Measurements from ENCODE around the gene EPHA4. TPM values are rescaled to one million over a fixed set of nuclear protein-coding genes. Genes with fewer than 3 reads are reported as not detected.

The EPHA4 gene
- total RNA-seq, 1 donor from 2014 or later: 30.1 TPM

GRCh38 chr2:221581986-221582385 is 9.9 kb upstream of the EPHA4 start:
- TF ChIP-seq CTCF (IDR thresholded peaks at IDR 0.05; ENCODE audit: insufficient read depth, low read depth, low read length) (no peak), EZH2 (IDR thresholded peaks at IDR 0.05; ENCODE audit: insufficient read depth, low read length) (no peak)
- Mint-ChIP-seq H3K4me3 (ENCODE audit: unreplicated experiment) (no peak overlapping the region), H3K4me1 (ENCODE audit: low read depth, unreplicated experiment) (no peaks in the 10 kb centered on the region), H3K36me3 (ENCODE audit: low read depth, unreplicated experiment) (no peaks in the 10 kb centered on the region), H3K9me3 (ENCODE audit: unreplicated experiment) (no peaks in the 10 kb centered on the region), H3K27ac (ENCODE audit: unreplicated experiment) (no peak overlapping the region), H3K27me3 (ENCODE audit: low read depth, unreplicated experiment) (peaks cover 6% of the 10 kb centered on the region)
- Histone ChIP-seq H3K36me3 (ENCODE audit: insufficient read depth, low read length) (no peaks in the 10 kb centered on the region), H3K79me2 (ENCODE audit: insufficient read depth, low read length) (no peaks in the 10 kb centered on the region), H3K4me1 (ENCODE audit: insufficient read depth, low read length) (no peaks in the 10 kb centered on the region), H3K9ac (ENCODE audit: low read length) (no peak overlapping the region), H3K4me3 (ENCODE audit: insufficient read depth, low read depth, low read length) (no peak overlapping the region), H3K9me3 (ENCODE audit: insufficient read depth, low read depth, low read length) (no peaks in the 10 kb centered on the region), H3K4me2 (ENCODE audit: low read length) (no peak overlapping the region), H3K27me3 (ENCODE audit: insufficient read depth, low read length) (no peaks in the 10 kb centered on the region), H4K20me1 (ENCODE audit: insufficient read depth, low read length) (no peaks in the 10 kb centered on the region), H3K27ac (ENCODE audit: low read depth, low read length) (no peak overlapping the region), H2AFZ (ENCODE audit: low read depth, low read length) (no peak overlapping the region)
- FAIRE-seq (no peak), DNase-seq (ENCODE audit: low read depth) (no peak)

- Histone ChIP-seq H3K27ac (ENCODE audit: low read depth, low read length) (no peak overlapping the region), H3K4me1 (ENCODE audit: insufficient read depth, low read length) (peaks cover 9% of the 10 kb centered on the region), H3K9me3 (ENCODE audit: insufficient read depth, low read depth, low read length) (no peaks in the 10 kb centered on the region), H3K27me3 (ENCODE audit: insufficient read depth, low read length) (peaks cover 14% of the 10 kb centered on the region), H3K4me2 (ENCODE audit: low read length) (peak overlapping the region; percentile 98), H3K9ac (ENCODE audit: low read length) (peak overlapping the region; percentile 87), H4K20me1 (ENCODE audit: insufficient read depth, low read length) (peaks cover 19% of the 10 kb centered on the region), H3K79me2 (ENCODE audit: insufficient read depth, low read length) (no peaks in the 10 kb centered on the region), H2AFZ (ENCODE audit: low read depth, low read length) (peak overlapping the region; percentile 80), H3K36me3 (ENCODE audit: insufficient read depth, low read length) (no peaks in the 10 kb centered on the region), H3K4me3 (ENCODE audit: insufficient read depth, low read depth, low read length) (peak overlapping the region; percentile 72)
- Mint-ChIP-seq H3K27ac (ENCODE audit: unreplicated experiment) (no peak overlapping the region), H3K4me3 (ENCODE audit: unreplicated experiment) (peak overlapping the region; percentile 87), H3K36me3 (ENCODE audit: low read depth, unreplicated experiment) (no peaks in the 10 kb centered on the region), H3K27me3 (ENCODE audit: low read depth, unreplicated experiment) (peaks cover 19% of the 10 kb centered on the region), H3K4me1 (ENCODE audit: low read depth, unreplicated experiment) (peaks cover 5% of the 10 kb centered on the region), H3K9me3 (ENCODE audit: unreplicated experiment) (no peaks in the 10 kb centered on the region)
- TF ChIP-seq EZH2 (IDR thresholded peaks at IDR 0.05; ENCODE audit: insufficient read depth, low read length) (no peak), CTCF (IDR thresholded peaks at IDR 0.05; ENCODE audit: insufficient read depth, low read depth, low read length) (no peak)
- FAIRE-seq (no peak), DNase-seq (ENCODE audit: low read depth) (no peak)
These were observed 2.1 kb upstream of the EPHA4 start for GRCh38 chr2:221574231-221574570.

GRCh38 chr2:221573430-221574230 is 1.5 kb upstream of the EPHA4 start:
- Histone ChIP-seq H3K27me3 (ENCODE audit: insufficient read depth, low read length) (peaks cover 15% of the 10 kb centered on the region), H3K79me2 (ENCODE audit: insufficient read depth, low read length) (no peaks in the 10 kb centered on the region), H3K4me1 (ENCODE audit: insufficient read depth, low read length) (peaks cover 12% of the 10 kb centered on the region), H3K36me3 (ENCODE audit: insufficient read depth, low read length) (no peaks in the 10 kb centered on the region), H2AFZ (ENCODE audit: low read depth, low read length) (peak overlapping the region; percentile 80), H4K20me1 (ENCODE audit: insufficient read depth, low read length) (peaks cover 25% of the 10 kb centered on the region), H3K9ac (ENCODE audit: low read length) (peak overlapping the region; percentile 87), H3K4me3 (ENCODE audit: insufficient read depth, low read depth, low read length) (peak overlapping the region; percentile 72), H3K9me3 (ENCODE audit: insufficient read depth, low read depth, low read length) (no peaks in the 10 kb centered on the region), H3K4me2 (ENCODE audit: low read length) (peak overlapping the region; percentile 98), H3K27ac (ENCODE audit: low read depth, low read length) (peak overlapping the region; percentile 63)
- no peaks in the 10 kb centered on the region for H3K9me3 Mint-ChIP-seq (ENCODE audit: unreplicated experiment)
- peak overlapping the region; percentile 84 for H3K27ac Mint-ChIP-seq (ENCODE audit: unreplicated experiment)
- no peak for FAIRE-seq
- DNase-seq (ENCODE audit: low read depth): peak; percentile 61
- H3K27me3 Mint-ChIP-seq (ENCODE audit: low read depth, unreplicated experiment): peaks cover 19% of the 10 kb centered on the region
- TF ChIP-seq EZH2 (IDR thresholded peaks at IDR 0.05; ENCODE audit: insufficient read depth, low read length) (peak; percentile 6), CTCF (IDR thresholded peaks at IDR 0.05; ENCODE audit: insufficient read depth, low read depth, low read length) (peak; percentile 60)
- no peaks in the 10 kb centered on the region for H3K36me3 Mint-ChIP-seq (ENCODE audit: low read depth, unreplicated experiment)
- H3K4me1 Mint-ChIP-seq (ENCODE audit: low read depth, unreplicated experiment): peaks cover 9% of the 10 kb centered on the region
- peak overlapping the region; percentile 87 for H3K4me3 Mint-ChIP-seq (ENCODE audit: unreplicated experiment)
